Measurements from ENCODE around the gene ACSF3.

ACSF3 gene

GRCh38 chr16:89166696-89167424, 73.2 kb downstream of the ACSF3 start:
- no peak overlapping the region for H3K4me3 ChIP-seq (replicated peaks; ENCODE audit: low read depth, low read length)
- DNase-seq (ENCODE audit: extremely low read depth, low read depth) = no peak
- no peak for TF ChIP-seq CTCF (IDR thresholded peaks at IDR 0.05; ENCODE audit: low read depth, low read length, missing control alignments)

GRCh38 chr16:89167425-89167941, 73.8 kb downstream of the ACSF3 start:
- no peak overlapping the region for H3K4me3 ChIP-seq (replicated peaks; ENCODE audit: low read depth, low read length)
- DNase-seq (ENCODE audit: extremely low read depth, low read depth) = peak; percentile 26
- TF ChIP-seq CTCF (IDR thresholded peaks at IDR 0.05; ENCODE audit: low read depth, low read length, missing control alignments) = peak; percentile 88

- no peak for DNase-seq (ENCODE audit: extremely low read depth, low read depth)
- no peak for TF ChIP-seq CTCF (IDR thresholded peaks at IDR 0.05; ENCODE audit: low read depth, low read length, missing control alignments)
- H3K4me3 ChIP-seq (replicated peaks; ENCODE audit: low read depth, low read length) = no peak overlapping the region
Observed at GRCh38 chr16:89168381-89169189, 74.9 kb downstream of the ACSF3 start.

GRCh38 chr16:89169778-89170177, 76.1 kb downstream of the ACSF3 start:
- DNase-seq (ENCODE audit: extremely low read depth, low read depth) = no peak
- no peak overlapping the region for H3K4me3 ChIP-seq (replicated peaks; ENCODE audit: low read depth, low read length)
- TF ChIP-seq CTCF (IDR thresholded peaks at IDR 0.05; ENCODE audit: low read depth, low read length, missing control alignments) = no peak

- H3K4me3 ChIP-seq (replicated peaks; ENCODE audit: low read depth, low read length) = no peak overlapping the region
- DNase-seq (ENCODE audit: extremely low read depth, low read depth) = no peak
Observed at GRCh38 chr16:89170346-89171215, 76.9 kb downstream of the ACSF3 start.

More at GRCh38 chr16:89170346-89171215, 76.9 kb downstream of the ACSF3 start:
- no peak for TF ChIP-seq CTCF (IDR thresholded peaks at IDR 0.05; ENCODE audit: low read depth, low read length, missing control alignments)

Data from HFF-Myc (cell line).